Measurements from ENCODE around the gene CDH4. TPM values are rescaled to one million over a fixed set of nuclear protein-coding genes. Genes with fewer than 3 reads are reported as not detected.

The CDH4 gene
- total RNA-seq, 3 donors from 2014 or later (not counting 1 experiment from before 2014, with no cell fraction given): 0.18 TPM; not detected in 2

DNA sequence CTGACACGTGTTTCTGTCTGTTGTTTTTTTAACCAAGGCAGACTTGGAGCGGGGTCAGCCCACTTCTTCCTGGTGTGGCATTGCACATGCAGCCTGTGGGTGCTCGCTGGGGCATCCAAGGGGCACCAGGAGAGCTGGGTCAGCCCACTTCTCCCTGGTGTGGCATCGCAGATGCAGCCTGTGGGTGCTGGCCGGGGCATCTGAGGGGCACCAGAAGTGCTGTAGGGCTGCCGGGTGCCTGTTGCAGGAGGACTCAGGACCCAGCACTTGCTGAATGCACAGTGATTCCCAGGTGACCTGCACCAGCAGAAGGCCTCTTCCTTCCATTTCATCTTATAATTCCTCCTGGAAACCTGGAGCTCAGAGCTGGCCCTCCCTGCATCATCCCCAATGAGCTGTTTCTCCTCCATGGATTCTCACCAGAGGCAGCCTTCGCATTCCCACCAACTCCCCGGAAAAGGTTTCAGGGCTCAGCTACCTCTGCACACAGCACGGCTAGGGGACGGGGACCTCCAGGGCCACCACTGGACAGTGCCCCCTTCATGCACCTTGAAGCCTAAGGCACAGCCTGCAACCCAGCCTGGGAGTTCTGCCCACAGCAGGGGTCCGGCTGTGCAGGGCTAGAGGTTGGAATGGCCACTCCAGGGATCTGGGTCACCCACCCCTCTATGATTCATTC lies 594.8 kb downstream of the CDH4 start:
- Histone ChIP-seq H3K4me3 (ENCODE audit: low read length) (no peak overlapping the region), H3K27me3 (ENCODE audit: control insufficient read depth, insufficient read depth, low read length) (no peaks in the 10 kb centered on the region), H3K36me3 (ENCODE audit: control insufficient read depth, insufficient read depth, low read length) (no peaks in the 10 kb centered on the region), H3K4me1 (ENCODE audit: control insufficient read depth, insufficient read depth, low read length) (no peaks in the 10 kb centered on the region), H3K9me3 (ENCODE audit: control insufficient read depth, insufficient read depth, low read length) (peaks cover 4% of the 10 kb centered on the region), H3K27ac (ENCODE audit: low read length) (no peak overlapping the region)
- DNase-seq (no peak), ATAC-seq (no peak)
- TF ChIP-seq CTCF (IDR thresholded peaks at IDR 0.05): no peak
- intact Hi-C loops (cut with micrococcal nuclease): no loop called here
- H3K4me3 Mint-ChIP-seq: no peak overlapping the region
- no peak overlapping the region for H3K27ac Mint-ChIP-seq
- WGBS (ENCODE audit: insufficient coverage): 83% methylated on average over 11 of the region's 11 CpGs
- H3K9me3 Mint-ChIP-seq: no peaks in the 10 kb centered on the region
- no peaks in the 10 kb centered on the region for H3K36me3 Mint-ChIP-seq
- H3K4me1 Mint-ChIP-seq: no peaks in the 10 kb centered on the region
- peaks cover 0 to 3% of the 10 kb centered on the region in 2 donors for H3K27me3 Mint-ChIP-seq (ENCODE audit: low read depth in 2 of 2)

DNA sequence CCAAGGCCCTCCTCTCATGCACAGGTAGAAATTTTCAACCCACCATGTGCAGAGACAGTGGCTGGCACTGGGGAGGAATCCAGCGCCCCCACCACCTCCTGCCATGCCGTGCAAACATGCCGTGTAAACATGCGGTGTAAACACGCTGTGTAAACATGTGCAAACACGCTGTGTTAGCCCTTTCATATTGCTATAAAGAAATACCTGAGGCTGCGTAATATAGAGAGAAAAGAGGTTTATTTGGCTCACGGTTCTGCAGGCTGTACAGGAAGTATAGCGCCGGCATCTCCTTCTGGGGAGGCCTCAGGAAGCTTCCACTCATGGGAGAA lies 595.3 kb downstream of the CDH4 start:
- Histone ChIP-seq H3K27me3 (ENCODE audit: control insufficient read depth, insufficient read depth, low read length) (no peaks in the 10 kb centered on the region), H3K4me1 (ENCODE audit: control insufficient read depth, insufficient read depth, low read length) (no peaks in the 10 kb centered on the region), H3K36me3 (ENCODE audit: control insufficient read depth, insufficient read depth, low read length) (no peaks in the 10 kb centered on the region), H3K27ac (ENCODE audit: low read length) (no peak overlapping the region), H3K4me3 (ENCODE audit: low read length) (no peak overlapping the region), H3K9me3 (ENCODE audit: control insufficient read depth, insufficient read depth, low read length) (peaks cover 4% of the 10 kb centered on the region)
- Mint-ChIP-seq H3K9me3 (no peaks in the 10 kb centered on the region), H3K27me3 (ENCODE audit: low read depth in 2 of 2) (peaks cover 0 to 3% of the 10 kb centered on the region in 2 donors), H3K27ac (no peak overlapping the region), H3K4me3 (no peak overlapping the region), H3K36me3 (no peaks in the 10 kb centered on the region), H3K4me1 (no peaks in the 10 kb centered on the region)
- no peak for DNase-seq
- no peak for TF ChIP-seq CTCF (IDR thresholded peaks at IDR 0.05)
- intact Hi-C loops (cut with micrococcal nuclease): no loop called here
- WGBS (ENCODE audit: insufficient coverage): 93% methylated on average over 10 of the region's 10 CpGs
- ATAC-seq: no peak

DNA sequence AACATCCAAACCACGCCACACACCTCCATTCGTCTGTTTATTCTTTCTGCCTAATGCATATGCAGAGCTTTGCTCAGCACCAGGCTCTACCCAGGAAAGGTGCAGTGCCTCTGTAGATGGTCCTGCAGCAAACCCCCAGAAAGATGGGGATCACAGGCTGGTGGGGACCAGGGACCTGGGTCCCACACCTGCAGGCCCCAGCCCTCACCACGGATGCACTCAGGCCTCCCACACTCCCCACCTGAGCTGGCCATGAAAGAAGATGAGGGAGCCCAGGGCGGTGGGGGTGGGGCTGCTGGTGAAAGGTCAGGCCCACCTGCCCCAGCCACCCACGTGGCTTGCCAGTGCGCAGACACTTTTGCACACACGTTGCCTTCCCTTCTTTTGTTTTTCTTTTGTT lies 595.9 kb downstream of the CDH4 start:
- intact Hi-C loops (cut with micrococcal nuclease): no loop called here
- Histone ChIP-seq H3K4me3 (ENCODE audit: low read length) (no peak overlapping the region), H3K36me3 (ENCODE audit: control insufficient read depth, insufficient read depth, low read length) (no peaks in the 10 kb centered on the region), H3K4me1 (ENCODE audit: control insufficient read depth, insufficient read depth, low read length) (no peaks in the 10 kb centered on the region), H3K9me3 (ENCODE audit: control insufficient read depth, insufficient read depth, low read length) (peaks cover 5% of the 10 kb centered on the region), H3K27ac (ENCODE audit: low read length) (no peak overlapping the region), H3K27me3 (ENCODE audit: control insufficient read depth, insufficient read depth, low read length) (no peaks in the 10 kb centered on the region)
- Mint-ChIP-seq H3K27me3 (ENCODE audit: low read depth in 2 of 2) (peaks cover 0 to 3% of the 10 kb centered on the region in 2 donors), H3K27ac (no peak overlapping the region), H3K4me3 (no peak overlapping the region), H3K9me3 (no peaks in the 10 kb centered on the region), H3K36me3 (no peaks in the 10 kb centered on the region), H3K4me1 (no peaks in the 10 kb centered on the region)
- ATAC-seq (no peak), DNase-seq (no peak)
- 85% methylated on average over 7 of the region's 7 CpGs for WGBS (ENCODE audit: insufficient coverage)
- TF ChIP-seq CTCF (IDR thresholded peaks at IDR 0.05): no peak

DNA sequence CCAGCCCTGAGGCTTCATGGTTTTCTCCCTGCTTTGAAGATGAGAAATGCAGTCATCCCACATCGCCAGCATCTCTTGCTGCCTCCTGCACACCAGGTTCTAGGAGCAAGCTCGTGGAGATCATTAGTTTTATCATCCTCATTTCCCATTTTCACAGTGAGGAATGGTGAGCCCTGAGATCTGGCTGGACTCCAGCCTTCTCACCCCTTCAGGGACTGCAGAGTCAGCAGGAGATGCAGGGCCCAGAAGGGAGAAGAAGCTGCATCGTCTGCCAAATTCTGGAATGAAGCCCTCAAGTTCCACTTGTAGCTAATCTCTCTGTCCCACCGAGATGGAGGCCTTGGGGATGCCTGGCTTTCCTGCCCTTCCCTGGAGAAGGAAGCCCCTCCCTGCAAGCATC lies 596.8 kb downstream of the CDH4 start:
- intact Hi-C loops (cut with micrococcal nuclease): no loop called here
- no peak for TF ChIP-seq CTCF (IDR thresholded peaks at IDR 0.05)
- DNase-seq (no peak), ATAC-seq (no peak)
- H3K9me3 ChIP-seq (ENCODE audit: control insufficient read depth, insufficient read depth, low read length): peaks cover 12% of the 10 kb centered on the region
- Mint-ChIP-seq H3K36me3 (no peaks in the 10 kb centered on the region), H3K27me3 (ENCODE audit: low read depth in 2 of 2) (peaks cover 0 to 3% of the 10 kb centered on the region in 2 donors), H3K4me3 (no peak overlapping the region), H3K27ac (no peak overlapping the region), H3K4me1 (no peaks in the 10 kb centered on the region), H3K9me3 (no peaks in the 10 kb centered on the region)
- no peak overlapping the region for H3K27ac ChIP-seq (ENCODE audit: low read length)
- no peaks in the 10 kb centered on the region for H3K27me3 ChIP-seq (ENCODE audit: control insufficient read depth, insufficient read depth, low read length)
- no peaks in the 10 kb centered on the region for H3K36me3 ChIP-seq (ENCODE audit: control insufficient read depth, insufficient read depth, low read length)
- WGBS (ENCODE audit: insufficient coverage): 72% methylated on average over 4 of the region's 4 CpGs
- no peaks in the 10 kb centered on the region for H3K4me1 ChIP-seq (ENCODE audit: control insufficient read depth, insufficient read depth, low read length)
- H3K4me3 ChIP-seq (ENCODE audit: low read length): no peak overlapping the region
